Erythroblast (primary cell): Measurements from ENCODE around the gene SCN5A.

Source experiments
- GATA1 ChIP-seq: IDR thresholded peaks from 2 replicates; pipeline ENCODE4 v1.6.1; 2011; ENCODE audit warnings: low read depth, mild to moderate bottlenecking, control low read depth, low read length, moderate library complexity
- POLR2A ChIP-seq: IDR thresholded peaks from 2 replicates; pipeline ENCODE4 v1.6.1; 2011; ENCODE audit warnings: mild to moderate bottlenecking, low read length

- no peak for TF ChIP-seq POLR2A
- TF ChIP-seq GATA1 = no peak
Measured at GRCh38 chr3:38616111-38616510, 33.4 kb downstream of the SCN5A start.
